ENCODE results near the gene DGKI. TPM values are rescaled to one million over a fixed set of nuclear protein-coding genes. Genes with fewer than 3 reads are reported as not detected.
"Not testable (repeated sequence)": the region's sequence is repeated elsewhere in the genome, so short reads cannot be mapped to it uniquely, and the experiment has no call there.

DGKI gene
- total RNA-seq, 1 donor from 2014 or later, result 2.2 TPM

DNA sequence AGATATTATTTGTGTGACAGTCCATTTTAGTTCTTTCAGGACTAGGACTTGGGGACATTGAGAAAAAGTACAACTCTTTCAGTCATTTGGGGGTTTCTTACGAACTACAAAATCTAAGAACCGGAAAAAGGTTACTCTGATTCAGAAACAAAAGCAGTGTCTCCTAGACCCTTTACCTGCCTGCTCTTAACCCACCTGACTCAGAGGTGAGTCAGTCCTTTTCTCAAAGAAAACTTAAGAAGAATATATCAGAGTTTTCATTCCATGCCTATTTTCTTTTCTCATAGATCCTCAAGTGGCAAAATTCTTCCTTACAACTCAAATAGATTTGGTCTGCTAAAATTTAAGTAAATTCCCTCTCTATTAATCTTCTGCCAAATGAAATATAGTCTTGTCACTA is 388.4 kb downstream of the DGKI start:
- H3K4me3 Mint-ChIP-seq, result no peak overlapping the region
- TF ChIP-seq, protein P1, sequence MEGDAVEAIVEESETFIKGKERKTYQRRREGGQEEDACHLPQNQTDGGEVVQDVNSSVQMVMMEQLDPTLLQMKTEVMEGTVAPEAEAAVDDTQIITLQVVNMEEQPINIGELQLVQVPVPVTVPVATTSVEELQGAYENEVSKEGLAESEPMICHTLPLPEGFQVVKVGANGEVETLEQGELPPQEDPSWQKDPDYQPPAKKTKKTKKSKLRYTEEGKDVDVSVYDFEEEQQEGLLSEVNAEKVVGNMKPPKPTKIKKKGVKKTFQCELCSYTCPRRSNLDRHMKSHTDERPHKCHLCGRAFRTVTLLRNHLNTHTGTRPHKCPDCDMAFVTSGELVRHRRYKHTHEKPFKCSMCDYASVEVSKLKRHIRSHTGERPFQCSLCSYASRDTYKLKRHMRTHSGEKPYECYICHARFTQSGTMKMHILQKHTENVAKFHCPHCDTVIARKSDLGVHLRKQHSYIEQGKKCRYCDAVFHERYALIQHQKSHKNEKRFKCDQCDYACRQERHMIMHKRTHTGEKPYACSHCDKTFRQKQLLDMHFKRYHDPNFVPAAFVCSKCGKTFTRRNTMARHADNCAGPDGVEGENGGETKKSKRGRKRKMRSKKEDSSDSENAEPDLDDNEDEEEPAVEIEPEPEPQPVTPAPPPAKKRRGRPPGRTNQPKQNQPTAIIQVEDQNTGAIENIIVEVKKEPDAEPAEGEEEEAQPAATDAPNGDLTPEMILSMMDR (conservative IDR thresholded peaks at IDR 0.05), result no peak
- no peak for DNase-seq (ENCODE audit: low read depth, low spot score)
- peaks cover 4% of the 10 kb centered on the region for H3K9me3 Mint-ChIP-seq
- H3K4me1 Mint-ChIP-seq, result peaks cover 21% of the 10 kb centered on the region
- H3K27ac Mint-ChIP-seq (ENCODE audit: unreplicated experiment), result no peak overlapping the region
- no peaks in the 10 kb centered on the region for H3K27me3 Mint-ChIP-seq (ENCODE audit: low read depth)
- no peaks in the 10 kb centered on the region for H3K36me3 Mint-ChIP-seq (ENCODE audit: low read depth)

DNA sequence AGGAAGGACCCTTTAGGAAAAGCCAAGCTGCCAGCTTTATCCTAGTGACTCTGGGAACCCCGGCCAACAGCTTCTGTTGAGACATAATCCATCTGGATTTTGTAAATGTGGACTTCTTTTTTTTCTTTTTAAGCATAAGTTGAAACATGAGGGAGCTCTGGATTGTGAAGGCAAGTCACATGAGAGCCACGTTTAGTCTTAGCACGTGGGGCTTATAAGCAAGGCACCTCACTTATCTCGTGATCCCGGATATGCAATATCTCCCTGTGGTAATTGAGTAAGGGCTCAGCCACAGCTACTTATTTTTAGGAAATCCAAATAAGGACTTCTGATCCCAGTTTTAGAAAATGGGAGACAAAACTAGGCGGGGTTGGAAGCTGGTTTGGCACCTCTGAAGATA is 392.0 kb downstream of the DGKI start:
- no peaks in the 10 kb centered on the region for H3K36me3 Mint-ChIP-seq (ENCODE audit: low read depth)
- TF ChIP-seq, protein P1 (conservative IDR thresholded peaks at IDR 0.05), result no peak
- no peaks in the 10 kb centered on the region for H3K27me3 Mint-ChIP-seq (ENCODE audit: low read depth)
- no peak overlapping the region for H3K4me3 Mint-ChIP-seq
- no peak overlapping the region for H3K27ac Mint-ChIP-seq (ENCODE audit: unreplicated experiment)
- DNase-seq (ENCODE audit: low read depth, low spot score), result no peak
- H3K9me3 Mint-ChIP-seq, result peaks cover 4% of the 10 kb centered on the region
- H3K4me1 Mint-ChIP-seq, result peaks cover 27% of the 10 kb centered on the region

DNA sequence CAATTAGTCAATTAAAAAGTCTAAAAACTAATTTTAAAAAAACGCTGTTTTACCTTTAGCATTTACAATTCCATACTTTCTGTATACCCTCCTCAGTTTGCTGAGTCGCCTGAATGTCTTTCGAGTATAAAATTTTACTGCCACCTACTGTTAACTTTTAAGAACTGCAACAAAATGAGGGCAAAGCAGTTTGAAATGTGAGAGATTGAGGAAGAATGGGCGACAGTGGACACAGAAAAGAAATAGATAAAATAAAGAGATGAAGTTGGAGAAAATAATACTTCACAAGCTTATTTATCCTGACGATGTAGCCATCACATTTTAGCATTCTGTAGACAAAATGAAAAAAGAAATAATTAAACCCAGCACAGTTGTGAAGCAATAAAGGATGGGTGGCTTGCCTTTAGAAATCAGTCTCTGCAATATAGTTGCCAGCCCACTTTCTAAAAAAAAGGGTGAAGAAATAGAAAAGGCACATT is 392.5 kb downstream of the DGKI start:
- no peaks in the 10 kb centered on the region for H3K27me3 Mint-ChIP-seq (ENCODE audit: low read depth)
- H3K36me3 Mint-ChIP-seq (ENCODE audit: low read depth), result no peaks in the 10 kb centered on the region
- no peak for DNase-seq (ENCODE audit: low read depth, low spot score)
- TF ChIP-seq, protein P1 (conservative IDR thresholded peaks at IDR 0.05), result peak; percentile 84
- no peak overlapping the region for H3K27ac Mint-ChIP-seq (ENCODE audit: unreplicated experiment)
- H3K4me3 Mint-ChIP-seq, result no peak overlapping the region
- peaks cover 6% of the 10 kb centered on the region for H3K9me3 Mint-ChIP-seq
- H3K4me1 Mint-ChIP-seq, result peaks cover 28% of the 10 kb centered on the region

DNA sequence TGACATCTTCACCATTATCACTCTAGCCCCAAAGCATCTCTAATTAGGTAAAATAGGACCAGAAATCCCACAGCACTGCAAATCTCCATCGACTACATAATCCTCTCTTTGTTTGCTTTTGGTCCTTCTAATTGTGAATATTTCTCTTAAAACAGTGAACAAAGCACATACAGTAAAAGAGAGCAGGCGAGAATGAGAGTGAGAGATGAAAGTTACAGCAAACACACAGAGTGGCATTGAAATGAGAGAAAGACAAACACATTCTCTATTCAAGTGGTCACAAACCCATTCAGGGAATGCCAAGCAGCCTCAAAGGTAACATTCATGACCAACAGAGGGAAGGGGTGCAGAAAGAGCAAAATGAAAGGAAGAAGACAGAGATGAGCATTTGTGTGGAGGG is 393.4 kb downstream of the DGKI start:
- DNase-seq (ENCODE audit: low read depth, low spot score), result no peak
- Mint-ChIP-seq H3K27ac (ENCODE audit: unreplicated experiment) (peak overlapping the region; percentile 86), H3K36me3 (ENCODE audit: low read depth) (peaks cover 2% of the 10 kb centered on the region), H3K9me3 (peaks cover 6% of the 10 kb centered on the region), H3K4me3 (peak overlapping the region; percentile 7), H3K4me1 (peaks cover 33% of the 10 kb centered on the region), H3K27me3 (ENCODE audit: low read depth) (no peaks in the 10 kb centered on the region)
- TF ChIP-seq, protein P1 (conservative IDR thresholded peaks at IDR 0.05), result no peak

DNA sequence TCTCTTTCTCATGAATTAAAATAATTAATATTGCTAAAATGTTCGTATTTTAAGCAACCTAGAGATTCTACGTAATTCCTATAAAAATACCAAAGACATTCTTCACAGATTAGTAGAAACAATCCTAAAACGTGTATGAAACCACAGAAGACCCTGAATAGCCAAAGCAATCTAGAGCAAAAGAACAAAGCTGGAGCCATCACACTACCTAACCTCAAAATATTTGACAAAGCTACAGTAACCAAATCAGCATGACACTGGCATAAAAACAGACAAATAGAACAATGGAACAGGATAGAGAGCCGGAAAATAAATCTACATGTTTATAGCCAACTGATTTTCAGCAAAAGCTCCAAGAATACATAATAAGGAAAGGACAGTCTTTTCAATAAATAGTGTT is 397.8 kb downstream of the DGKI start:
- DNase-seq (ENCODE audit: low read depth, low spot score), result no peak
- no peak overlapping the region for H3K4me3 Mint-ChIP-seq
- peaks cover 12% of the 10 kb centered on the region for H3K9me3 Mint-ChIP-seq
- no peak overlapping the region for H3K27ac Mint-ChIP-seq (ENCODE audit: unreplicated experiment)
- no peaks in the 10 kb centered on the region for H3K27me3 Mint-ChIP-seq (ENCODE audit: low read depth)
- peaks cover 39% of the 10 kb centered on the region for H3K4me1 Mint-ChIP-seq
- H3K36me3 Mint-ChIP-seq (ENCODE audit: low read depth), result peaks cover 11% of the 10 kb centered on the region
- TF ChIP-seq, protein P1 (conservative IDR thresholded peaks at IDR 0.05), result no peak

DNA sequence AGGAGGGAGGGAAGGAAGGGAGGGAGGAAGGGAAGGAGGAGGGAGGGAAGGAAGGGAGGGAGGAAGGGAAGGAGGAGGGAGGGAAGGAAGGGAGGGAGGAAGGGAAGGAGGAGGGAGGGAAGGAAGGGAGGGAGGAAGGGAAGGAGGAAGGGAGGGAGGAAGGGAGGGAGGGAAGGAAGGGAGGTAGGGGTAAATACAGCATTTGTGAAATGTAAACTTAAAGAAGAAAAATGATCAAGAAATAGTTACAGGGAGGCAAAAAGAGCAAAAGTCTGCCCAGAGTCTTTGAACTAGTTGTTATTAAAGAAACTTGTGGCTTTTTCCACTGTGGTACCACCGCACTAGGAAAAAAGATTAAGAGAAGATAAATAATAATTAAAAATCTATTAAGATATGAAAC is 398.2 kb downstream of the DGKI start:
- H3K36me3 Mint-ChIP-seq (ENCODE audit: low read depth), result peaks cover 11% of the 10 kb centered on the region
- not testable (repeated sequence) for H3K4me3 Mint-ChIP-seq; H3K27ac Mint-ChIP-seq (ENCODE audit: unreplicated experiment); H3K27me3 Mint-ChIP-seq (ENCODE audit: low read depth); DNase-seq (ENCODE audit: low read depth, low spot score)
- peaks cover 12% of the 10 kb centered on the region for H3K9me3 Mint-ChIP-seq
- H3K4me1 Mint-ChIP-seq, result peaks cover 38% of the 10 kb centered on the region

Measured in neural crest cell (in vitro differentiated cells).